SK-N-SH (cell line): ENCODE results near the gene EPB41L5. TPM values are rescaled to one million over a fixed set of nuclear protein-coding genes. Genes with fewer than 3 reads are reported as not detected.

Experiments used
- CTCF ChIA-PET: fragments of 300-600, 350-600 bp; formaldehyde crosslinking; extraction: SDS; loops from one replicate; lab custom pipeline; 2021; lab: Yijun Ruan, JAX
- POLR2A ChIA-PET: fragments of 350-600 bp; sonication (Branson Sonifier 250); formaldehyde crosslinking; extraction: SDS; loops from one replicate; lab custom pipeline; 2020; ENCODE audit warnings: antibody characterized with exemption, inconsistent platforms; lab: Yijun Ruan, JAX
- DNase-seq: peaks from one replicate; pipeline ENCODE4 v3.0.0; 2012
- H2AFZ ChIP-seq: fragments of 200-600 bp; sonication (generic); 2 replicates; pipeline ENCODE4 v1.8.1; 2016; ENCODE audit warnings: antibody characterized with exemption, mild to moderate bottlenecking, low read depth
- H3F3A ChIP-seq: fragments of 200-600 bp; sonication (generic); replicated peaks from 2 replicates; pipeline ENCODE3; 2016; ENCODE audit warnings: antibody characterized with exemption, mild to moderate bottlenecking; ENCODE audit not compliant: insufficient read depth
- H3K27ac ChIP-seq, 2 experiments: fragments of 200-500 bp in 1 of 2; fragments of 200-600 bp in 1 of 2; sonication (Bioruptor generic) in 1 of 2; sonication (generic), shearing (Covaris generic) in 1 of 2; 2 replicates each; pipeline versions ENCODE4 v1.5.1 to v1.6.1; 2014 to 2016; ENCODE audit warnings: low read depth in 2 of 2, inconsistent platforms in 1 of 2, low read length in 1 of 2, mild to moderate bottlenecking in 1 of 2, mixed read lengths in 1 of 2
- H3K27me3 ChIP-seq: fragments of 200-600 bp; sonication (generic), shearing (Covaris generic); 2 replicates; pipeline ENCODE4 v1.6.1; 2016; ENCODE audit warnings: mixed run types; ENCODE audit not compliant: insufficient read depth
- H3K36me3 ChIP-seq, 2 experiments: fragments of 200-500 bp in 1 of 2; fragments of 200-600 bp in 1 of 2; sonication (Bioruptor generic) in 1 of 2; sonication (generic) in 1 of 2; replicated peaks in 1 of 2; 2 replicates each; pipeline versions ENCODE3 to v1.5.1; 2014 to 2016; ENCODE audit warnings: low read length in 1 of 2, mild to moderate bottlenecking in 1 of 2; ENCODE audit not compliant: insufficient read depth in 2 of 2, control insufficient read depth in 1 of 2
- H3K4me1 ChIP-seq, 2 experiments: fragments of 200-500 bp in 1 of 2; fragments of 200-600 bp in 1 of 2; sonication (Bioruptor generic) in 1 of 2; sonication (generic), shearing (Covaris generic) in 1 of 2; 2 replicates each; pipeline versions ENCODE4 v1.5.1 to v1.6.1; 2014 to 2016; ENCODE audit warnings: low read depth in 1 of 2, low read length in 1 of 2, mixed run types in 1 of 2; ENCODE audit not compliant: insufficient read depth in 2 of 2, control insufficient read depth in 1 of 2
- H3K4me2 ChIP-seq: fragments of 200-600 bp; sonication (generic), shearing (Covaris generic); 2 replicates; pipeline ENCODE4 v1.6.1; 2017; ENCODE audit warnings: mixed run types
- H3K4me3 ChIP-seq, 2 experiments: fragments of 200-500 bp in 1 of 2; fragments of 200-600 bp in 1 of 2; sonication (Bioruptor generic) in 1 of 2; sonication (generic), shearing (Covaris generic) in 1 of 2; 2 replicates each; pipeline versions ENCODE4 v1.5.1 to v1.8.1; 2014 to 2016; ENCODE audit warnings: low read depth in 2 of 2, inconsistent platforms in 1 of 2, low read length in 1 of 2, mild to moderate bottlenecking in 1 of 2, mixed read lengths in 1 of 2, moderate library complexity in 1 of 2
- H3K79me2 ChIP-seq: fragments of 200-600 bp; sonication (generic); 2 replicates; pipeline ENCODE4 v1.8.1; 2017; ENCODE audit warnings: mild to moderate bottlenecking; ENCODE audit not compliant: insufficient read depth
- H3K9ac ChIP-seq: fragments of 200-600 bp; sonication (generic); 2 replicates; pipeline ENCODE4 v1.6.1; 2017; ENCODE audit warnings: mixed run types
- H3K9me2 ChIP-seq: fragments of 200-600 bp; sonication (generic); 2 replicates; pipeline ENCODE4 v1.6.1; 2017; ENCODE audit warnings: mixed run types
- H3K9me3 ChIP-seq: fragments of 200-600 bp; sonication (generic); 2 replicates; pipeline ENCODE4 v1.6.1; 2017; ENCODE audit warnings: mixed run types, mild to moderate bottlenecking, moderate library complexity
- H4K20me1 ChIP-seq: fragments of 200-600 bp; sonication (generic); 2 replicates; pipeline ENCODE4 v1.6.1; 2017; ENCODE audit warnings: mild to moderate bottlenecking, mixed run types; ENCODE audit not compliant: insufficient read depth
- EZH2phosphoT487 ChIP-seq: fragments of 200-600 bp; sonication (generic); IDR thresholded peaks from 2 replicates; pipeline ENCODE4 v1.6.1; 2017; ENCODE audit warnings: low read depth, mixed run types, mild to moderate bottlenecking, antibody characterized with exemption, moderate library complexity, borderline replicate concordance
- FOXJ3 ChIP-seq: sonication (generic); formaldehyde crosslinking; IDR thresholded peaks from 2 replicates; pipeline ENCODE4 v1.5.1; 2020; ENCODE audit warnings: mild to moderate bottlenecking, missing genetic modification reagents
- FOXM1 ChIP-seq: IDR thresholded peaks from 2 replicates; pipeline ENCODE4 v1.4.0; 2012; ENCODE audit warnings: low read depth, mild to moderate bottlenecking
- MEF2A ChIP-seq: IDR thresholded peaks from 2 replicates; pipeline ENCODE4 v1.4.0; 2012; ENCODE audit warnings: low read depth, borderline replicate concordance
- NFIC ChIP-seq: IDR thresholded peaks from 2 replicates; pipeline ENCODE4 v1.4.0; 2012; ENCODE audit warnings: borderline replicate concordance
- NRF1 ChIP-seq: IDR thresholded peaks from 2 replicates; pipeline ENCODE4 v1.6.1; 2012; ENCODE audit warnings: low read depth, mild to moderate bottlenecking, low read length
- RAD21 ChIP-seq: IDR thresholded peaks from 2 replicates; pipeline ENCODE4 v1.6.1; 2012; ENCODE audit warnings: mild to moderate bottlenecking, low read length
- SMC3 ChIP-seq: IDR thresholded peaks from 2 replicates; pipeline ENCODE4 v1.6.1; 2012; ENCODE audit warnings: low read depth, low read length, improper control_type of control experiment
- YY1 ChIP-seq: IDR thresholded peaks from 2 replicates; pipeline ENCODE4 v1.4.0; 2012; ENCODE audit warnings: low read depth, mild to moderate bottlenecking
- WGBS: methylation state at CpG from one replicate; pipeline ENCODE4 v1.1.6; 2017; ENCODE audit warnings: low lambda C conversion rate; 5-methylcytosine and 5-hydroxymethylcytosine counted together
- polyA plus RNA-seq, 3 experiments: library from polyadenylated mRNA; depleted of rRNA; stranded (reverse); fragments of >200 nt; gene quantifications; 2 replicates each; pipeline ENCODE4 v1.2.3, GENCODE V29; 2012
- TF ChIP-seq, protein P1 (sequence below): IDR thresholded peaks from 2 replicates; pipeline ENCODE4; 2012
- TF ChIP-seq, protein P2 (sequence below): fragments of 150-350 bp; IDR thresholded peaks from 2 replicates; pipeline ENCODE4 v1.6.1; 2016; ENCODE audit warnings: mild to moderate bottlenecking, low read depth, low read length
- TF ChIP-seq, protein P3 (sequence below): fragments of 200-600 bp; sonication (generic); IDR thresholded peaks from 2 replicates; pipeline ENCODE4 v1.6.1; 2017; ENCODE audit warnings: antibody characterized with exemption, mild to moderate bottlenecking, moderate library complexity
- TF ChIP-seq, protein P4 (sequence below): IDR thresholded peaks from 2 replicates; pipeline ENCODE4 v1.6.1; 2012; ENCODE audit warnings: mild to moderate bottlenecking, low read depth, low read length, moderate library complexity
- TF ChIP-seq, protein P5 (sequence below): IDR thresholded peaks from 2 replicates; pipeline ENCODE4 v1.4.0; 2012; ENCODE audit warnings: low read depth, borderline replicate concordance
- TF ChIP-seq, protein P6 (sequence below): IDR thresholded peaks from 2 replicates; pipeline ENCODE4 v1.4.0; 2012; ENCODE audit warnings: low read depth

EPB41L5 gene
- polyA plus RNA-seq, 1 of the 3 experiments (the other 2 are of a cell fraction) = 5.3 TPM

DNA sequence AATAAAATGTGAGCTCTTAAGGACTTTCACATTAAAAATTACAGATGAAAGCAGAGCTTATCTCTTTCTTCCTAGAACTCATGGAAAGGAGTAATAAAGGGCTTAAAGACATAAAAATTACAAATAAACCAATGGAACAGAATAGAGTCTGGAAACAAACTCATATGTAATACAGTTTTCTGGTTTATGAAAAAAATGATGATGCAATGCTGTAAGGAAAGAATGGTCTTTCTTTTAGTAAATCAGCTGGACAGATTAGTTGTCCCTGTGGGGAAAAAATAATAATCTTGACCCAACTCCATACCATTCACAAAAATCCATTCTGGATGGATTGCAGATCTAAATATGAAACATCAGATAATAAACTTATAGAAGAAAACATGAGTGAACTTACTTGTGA lies 156.1 kb downstream of the EPB41L5 start:
- Histone ChIP-seq H3K36me3 (peaks cover 15 to 16% of the 10 kb centered on the region in 2 experiments), H4K20me1 (no peaks in the 10 kb centered on the region), H3K27me3 (no peaks in the 10 kb centered on the region), H3K27ac (peak overlapping the region in 1 of 2 experiments; percentile 36; a peak in 1 of 4 replicates), H3F3A (no peaks in the 10 kb centered on the region), H3K9me2 (no peaks in the 10 kb centered on the region), H3K4me1 (no peaks in the 10 kb centered on the region; a peak in 1 of 4 replicates), H3K79me2 (no peaks in the 10 kb centered on the region), H2AFZ (no peak overlapping the region), H3K9ac (no peak overlapping the region), H3K4me3 (no peak overlapping the region), H3K4me2 (no peak overlapping the region), H3K9me3 (no peaks in the 10 kb centered on the region)
- ChIA-PET CTCF (interaction anchor here (0.9 to 6.4 kb wide), 5 partner anchors 10 to 145 kb away, joined by 3 to 49 read pairs (median 4); partner anchors contain the start of gene RALB), POLR2A (interaction anchor here (1.0 kb wide), 1 partner anchor 156 kb away, joined by 3 read pairs; the partner anchor contains the start of gene EPB41L5)
- DNase-seq = no peak
- TF ChIP-seq FOXM1 (no peak), YY1 (no peak), EZH2phosphoT487 (no peak), NRF1 (no peak), NFIC (no peak)
- TF ChIP-seq, protein P1, sequence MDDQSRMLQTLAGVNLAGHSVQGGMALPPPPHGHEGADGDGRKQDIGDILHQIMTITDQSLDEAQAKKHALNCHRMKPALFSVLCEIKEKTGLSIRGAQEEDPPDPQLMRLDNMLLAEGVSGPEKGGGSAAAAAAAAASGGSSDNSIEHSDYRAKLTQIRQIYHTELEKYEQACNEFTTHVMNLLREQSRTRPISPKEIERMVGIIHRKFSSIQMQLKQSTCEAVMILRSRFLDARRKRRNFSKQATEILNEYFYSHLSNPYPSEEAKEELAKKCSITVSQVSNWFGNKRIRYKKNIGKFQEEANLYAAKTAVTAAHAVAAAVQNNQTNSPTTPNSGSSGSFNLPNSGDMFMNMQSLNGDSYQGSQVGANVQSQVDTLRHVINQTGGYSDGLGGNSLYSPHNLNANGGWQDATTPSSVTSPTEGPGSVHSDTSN = no peak
- TF ChIP-seq, protein P2, sequence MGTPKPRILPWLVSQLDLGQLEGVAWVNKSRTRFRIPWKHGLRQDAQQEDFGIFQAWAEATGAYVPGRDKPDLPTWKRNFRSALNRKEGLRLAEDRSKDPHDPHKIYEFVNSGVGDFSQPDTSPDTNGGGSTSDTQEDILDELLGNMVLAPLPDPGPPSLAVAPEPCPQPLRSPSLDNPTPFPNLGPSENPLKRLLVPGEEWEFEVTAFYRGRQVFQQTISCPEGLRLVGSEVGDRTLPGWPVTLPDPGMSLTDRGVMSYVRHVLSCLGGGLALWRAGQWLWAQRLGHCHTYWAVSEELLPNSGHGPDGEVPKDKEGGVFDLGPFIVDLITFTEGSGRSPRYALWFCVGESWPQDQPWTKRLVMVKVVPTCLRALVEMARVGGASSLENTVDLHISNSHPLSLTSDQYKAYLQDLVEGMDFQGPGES = no peak

DNA sequence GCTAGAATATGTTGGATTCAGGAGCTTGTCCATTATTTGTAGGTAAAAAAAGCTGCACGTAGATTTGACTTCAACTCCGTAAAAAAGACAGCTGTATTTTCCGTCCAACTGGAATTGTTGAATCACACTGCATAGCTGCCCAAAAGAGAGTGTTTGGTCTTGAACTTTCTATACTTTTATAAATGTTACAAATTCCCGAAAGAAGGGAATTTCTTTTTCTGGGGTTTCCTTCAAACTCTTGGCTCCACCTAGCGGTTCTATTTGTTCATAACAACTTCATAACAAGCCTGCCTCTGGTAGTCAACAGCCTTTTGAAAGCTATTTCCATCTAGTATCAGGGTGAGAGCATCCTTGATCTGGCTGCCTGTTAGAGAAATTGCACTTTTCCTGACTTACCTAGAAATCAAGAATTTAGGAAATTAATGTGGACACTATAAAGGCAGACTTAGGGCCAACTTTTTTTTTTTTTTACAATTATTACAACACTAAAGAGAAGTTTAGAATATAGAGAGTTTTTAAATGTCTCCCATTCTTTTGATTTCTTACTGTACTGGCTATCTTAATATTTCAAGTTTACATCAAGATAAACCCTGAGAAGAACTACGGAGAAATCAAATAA lies 162.2 kb downstream of the EPB41L5 start:
- Histone ChIP-seq H3K79me2 (no peaks in the 10 kb centered on the region), H3K9ac (no peak overlapping the region), H3K9me3 (no peaks in the 10 kb centered on the region), H3K4me1 (no peaks in the 10 kb centered on the region; a peak in 1 of 4 replicates), H3F3A (no peaks in the 10 kb centered on the region), H3K9me2 (no peaks in the 10 kb centered on the region), H3K4me3 (no peak overlapping the region), H2AFZ (peak overlapping the region; percentile 58; the same call in 1 of the 2 replicates), H4K20me1 (no peaks in the 10 kb centered on the region), H3K27ac (peak overlapping the region in 1 of 2 experiments; percentile 28; a peak in 1 of 4 replicates), H3K36me3 (peaks cover 11 to 20% of the 10 kb centered on the region in 2 experiments), H3K27me3 (no peaks in the 10 kb centered on the region), H3K4me2 (no peak overlapping the region)
- 26% methylated on average over 6 of the region's 6 CpGs for WGBS
- ChIA-PET POLR2A (interaction anchor here (0.7 kb wide), 1 partner anchor 28 kb away, joined by 3 read pairs; no protein-coding TSS in a partner anchor), CTCF (interaction anchor here (0.6 to 3.6 kb wide), 75 partner anchors 9 to 1136 kb away, joined by 3 to 129 read pairs (median 4); no protein-coding TSS in a partner anchor)
- peak; percentile 74 for DNase-seq
- TF ChIP-seq RAD21 = peak; percentile 88
- TF ChIP-seq, protein P3, sequence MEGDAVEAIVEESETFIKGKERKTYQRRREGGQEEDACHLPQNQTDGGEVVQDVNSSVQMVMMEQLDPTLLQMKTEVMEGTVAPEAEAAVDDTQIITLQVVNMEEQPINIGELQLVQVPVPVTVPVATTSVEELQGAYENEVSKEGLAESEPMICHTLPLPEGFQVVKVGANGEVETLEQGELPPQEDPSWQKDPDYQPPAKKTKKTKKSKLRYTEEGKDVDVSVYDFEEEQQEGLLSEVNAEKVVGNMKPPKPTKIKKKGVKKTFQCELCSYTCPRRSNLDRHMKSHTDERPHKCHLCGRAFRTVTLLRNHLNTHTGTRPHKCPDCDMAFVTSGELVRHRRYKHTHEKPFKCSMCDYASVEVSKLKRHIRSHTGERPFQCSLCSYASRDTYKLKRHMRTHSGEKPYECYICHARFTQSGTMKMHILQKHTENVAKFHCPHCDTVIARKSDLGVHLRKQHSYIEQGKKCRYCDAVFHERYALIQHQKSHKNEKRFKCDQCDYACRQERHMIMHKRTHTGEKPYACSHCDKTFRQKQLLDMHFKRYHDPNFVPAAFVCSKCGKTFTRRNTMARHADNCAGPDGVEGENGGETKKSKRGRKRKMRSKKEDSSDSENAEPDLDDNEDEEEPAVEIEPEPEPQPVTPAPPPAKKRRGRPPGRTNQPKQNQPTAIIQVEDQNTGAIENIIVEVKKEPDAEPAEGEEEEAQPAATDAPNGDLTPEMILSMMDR = peak; percentile 81
- TF ChIP-seq, protein P4, sequence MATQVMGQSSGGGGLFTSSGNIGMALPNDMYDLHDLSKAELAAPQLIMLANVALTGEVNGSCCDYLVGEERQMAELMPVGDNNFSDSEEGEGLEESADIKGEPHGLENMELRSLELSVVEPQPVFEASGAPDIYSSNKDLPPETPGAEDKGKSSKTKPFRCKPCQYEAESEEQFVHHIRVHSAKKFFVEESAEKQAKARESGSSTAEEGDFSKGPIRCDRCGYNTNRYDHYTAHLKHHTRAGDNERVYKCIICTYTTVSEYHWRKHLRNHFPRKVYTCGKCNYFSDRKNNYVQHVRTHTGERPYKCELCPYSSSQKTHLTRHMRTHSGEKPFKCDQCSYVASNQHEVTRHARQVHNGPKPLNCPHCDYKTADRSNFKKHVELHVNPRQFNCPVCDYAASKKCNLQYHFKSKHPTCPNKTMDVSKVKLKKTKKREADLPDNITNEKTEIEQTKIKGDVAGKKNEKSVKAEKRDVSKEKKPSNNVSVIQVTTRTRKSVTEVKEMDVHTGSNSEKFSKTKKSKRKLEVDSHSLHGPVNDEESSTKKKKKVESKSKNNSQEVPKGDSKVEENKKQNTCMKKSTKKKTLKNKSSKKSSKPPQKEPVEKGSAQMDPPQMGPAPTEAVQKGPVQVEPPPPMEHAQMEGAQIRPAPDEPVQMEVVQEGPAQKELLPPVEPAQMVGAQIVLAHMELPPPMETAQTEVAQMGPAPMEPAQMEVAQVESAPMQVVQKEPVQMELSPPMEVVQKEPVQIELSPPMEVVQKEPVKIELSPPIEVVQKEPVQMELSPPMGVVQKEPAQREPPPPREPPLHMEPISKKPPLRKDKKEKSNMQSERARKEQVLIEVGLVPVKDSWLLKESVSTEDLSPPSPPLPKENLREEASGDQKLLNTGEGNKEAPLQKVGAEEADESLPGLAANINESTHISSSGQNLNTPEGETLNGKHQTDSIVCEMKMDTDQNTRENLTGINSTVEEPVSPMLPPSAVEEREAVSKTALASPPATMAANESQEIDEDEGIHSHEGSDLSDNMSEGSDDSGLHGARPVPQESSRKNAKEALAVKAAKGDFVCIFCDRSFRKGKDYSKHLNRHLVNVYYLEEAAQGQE = no peak
- TF ChIP-seq FOXJ3 = no peak
- TF ChIP-seq, protein P5, sequence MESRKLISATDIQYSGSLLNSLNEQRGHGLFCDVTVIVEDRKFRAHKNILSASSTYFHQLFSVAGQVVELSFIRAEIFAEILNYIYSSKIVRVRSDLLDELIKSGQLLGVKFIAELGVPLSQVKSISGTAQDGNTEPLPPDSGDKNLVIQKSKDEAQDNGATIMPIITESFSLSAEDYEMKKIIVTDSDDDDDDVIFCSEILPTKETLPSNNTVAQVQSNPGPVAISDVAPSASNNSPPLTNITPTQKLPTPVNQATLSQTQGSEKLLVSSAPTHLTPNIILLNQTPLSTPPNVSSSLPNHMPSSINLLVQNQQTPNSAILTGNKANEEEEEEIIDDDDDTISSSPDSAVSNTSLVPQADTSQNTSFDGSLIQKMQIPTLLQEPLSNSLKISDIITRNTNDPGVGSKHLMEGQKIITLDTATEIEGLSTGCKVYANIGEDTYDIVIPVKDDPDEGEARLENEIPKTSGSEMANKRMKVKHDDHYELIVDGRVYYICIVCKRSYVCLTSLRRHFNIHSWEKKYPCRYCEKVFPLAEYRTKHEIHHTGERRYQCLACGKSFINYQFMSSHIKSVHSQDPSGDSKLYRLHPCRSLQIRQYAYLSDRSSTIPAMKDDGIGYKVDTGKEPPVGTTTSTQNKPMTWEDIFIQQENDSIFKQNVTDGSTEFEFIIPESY = no peak
- no peak for TF ChIP-seq MEF2A
- TF ChIP-seq, protein P6, sequence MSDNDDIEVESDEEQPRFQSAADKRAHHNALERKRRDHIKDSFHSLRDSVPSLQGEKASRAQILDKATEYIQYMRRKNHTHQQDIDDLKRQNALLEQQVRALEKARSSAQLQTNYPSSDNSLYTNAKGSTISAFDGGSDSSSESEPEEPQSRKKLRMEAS = no peak
- peak; percentile 75 for TF ChIP-seq SMC3
- TF ChIP-seq NRF1 = no peak
